ENCODE results near the gene CREB3. TPM values are rescaled to one million over a fixed set of nuclear protein-coding genes. Genes with fewer than 3 reads are reported as not detected.
A peak's percentile ranks its signal among the peaks of the same experiment; 100 is the strongest.

CREB3 gene
- total and polyA plus RNA-seq, 9 of the 15 experiments (the other 6 are each of a cell fraction or from before 2014, with no cell fraction given) = 5.7 to 18.3 (median 14.9) TPM

DNA sequence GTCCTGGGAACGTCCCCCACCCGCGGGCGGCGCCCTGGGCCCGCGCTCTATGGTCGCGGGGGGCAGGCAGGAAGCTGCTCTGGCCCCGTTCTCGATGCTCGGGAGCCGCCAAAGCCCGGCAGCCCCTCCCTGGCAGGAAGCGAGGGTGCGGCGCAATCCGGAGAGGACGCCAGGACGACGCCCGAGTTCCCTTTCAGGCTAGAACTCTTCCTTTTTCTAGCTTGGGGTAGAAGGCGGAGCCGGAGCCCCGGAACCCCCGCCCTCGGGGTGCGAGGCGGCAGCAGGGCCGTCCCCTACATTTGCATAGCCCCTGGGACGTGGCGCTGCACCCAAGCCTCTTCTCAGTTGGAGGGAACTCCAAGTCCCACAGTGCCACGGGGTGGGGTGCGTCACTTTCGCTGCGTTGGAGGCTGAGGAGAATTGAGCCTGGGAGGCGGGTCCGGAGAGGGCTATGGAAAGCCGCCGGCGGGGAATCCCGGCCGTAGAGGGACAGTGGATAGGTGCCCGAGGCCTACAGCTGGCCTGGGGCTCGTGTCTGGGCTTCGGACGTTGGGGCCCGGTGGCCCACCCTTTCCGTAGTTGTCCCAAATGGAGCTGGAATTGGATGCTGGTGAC lies at the start of gene CREB3, which contains the start of gene TLN1 (continued):
- peak in 1 of 2 experiments; percentile 24; a peak in 1 of 4 replicates for TF ChIP-seq NONO (IDR thresholded peaks at IDR 0.05; ENCODE audit: low read depth in 2 of 2, low read length in 1 of 2)
- peak; percentile 70 for TF ChIP-seq SOX6 (IDR thresholded peaks at IDR 0.05)
- TF ChIP-seq RBFOX2 (IDR thresholded peaks at IDR 0.05; ENCODE audit: low read depth, low read length) = peak; percentile 92
- TF ChIP-seq, protein P1, sequence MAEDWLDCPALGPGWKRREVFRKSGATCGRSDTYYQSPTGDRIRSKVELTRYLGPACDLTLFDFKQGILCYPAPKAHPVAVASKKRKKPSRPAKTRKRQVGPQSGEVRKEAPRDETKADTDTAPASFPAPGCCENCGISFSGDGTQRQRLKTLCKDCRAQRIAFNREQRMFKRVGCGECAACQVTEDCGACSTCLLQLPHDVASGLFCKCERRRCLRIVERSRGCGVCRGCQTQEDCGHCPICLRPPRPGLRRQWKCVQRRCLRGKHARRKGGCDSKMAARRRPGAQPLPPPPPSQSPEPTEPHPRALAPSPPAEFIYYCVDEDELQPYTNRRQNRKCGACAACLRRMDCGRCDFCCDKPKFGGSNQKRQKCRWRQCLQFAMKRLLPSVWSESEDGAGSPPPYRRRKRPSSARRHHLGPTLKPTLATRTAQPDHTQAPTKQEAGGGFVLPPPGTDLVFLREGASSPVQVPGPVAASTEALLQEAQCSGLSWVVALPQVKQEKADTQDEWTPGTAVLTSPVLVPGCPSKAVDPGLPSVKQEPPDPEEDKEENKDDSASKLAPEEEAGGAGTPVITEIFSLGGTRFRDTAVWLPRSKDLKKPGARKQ (CRISPR knock-in tag; IDR thresholded peaks at IDR 0.05) = no peak
- peak in 1 of 2 experiments; percentile 94; a peak in 1 of 4 replicates for TF ChIP-seq KDM4B (IDR thresholded peaks at IDR 0.05; ENCODE audit: borderline replicate concordance in 2 of 2, low read depth in 1 of 2)
- TF ChIP-seq EGR1 (conservative IDR thresholded peaks at IDR 0.05) = no peak
- no peak for TF ChIP-seq HNRNPL (IDR thresholded peaks at IDR 0.05; ENCODE audit: low read depth, low read length)
- peak; percentile 68; the same call in 1 of the 2 replicates for TF ChIP-seq SPI1 (IDR thresholded peaks at IDR 0.05; ENCODE audit: borderline replicate concordance, low read depth, low read length)
- TF ChIP-seq, protein P2, sequence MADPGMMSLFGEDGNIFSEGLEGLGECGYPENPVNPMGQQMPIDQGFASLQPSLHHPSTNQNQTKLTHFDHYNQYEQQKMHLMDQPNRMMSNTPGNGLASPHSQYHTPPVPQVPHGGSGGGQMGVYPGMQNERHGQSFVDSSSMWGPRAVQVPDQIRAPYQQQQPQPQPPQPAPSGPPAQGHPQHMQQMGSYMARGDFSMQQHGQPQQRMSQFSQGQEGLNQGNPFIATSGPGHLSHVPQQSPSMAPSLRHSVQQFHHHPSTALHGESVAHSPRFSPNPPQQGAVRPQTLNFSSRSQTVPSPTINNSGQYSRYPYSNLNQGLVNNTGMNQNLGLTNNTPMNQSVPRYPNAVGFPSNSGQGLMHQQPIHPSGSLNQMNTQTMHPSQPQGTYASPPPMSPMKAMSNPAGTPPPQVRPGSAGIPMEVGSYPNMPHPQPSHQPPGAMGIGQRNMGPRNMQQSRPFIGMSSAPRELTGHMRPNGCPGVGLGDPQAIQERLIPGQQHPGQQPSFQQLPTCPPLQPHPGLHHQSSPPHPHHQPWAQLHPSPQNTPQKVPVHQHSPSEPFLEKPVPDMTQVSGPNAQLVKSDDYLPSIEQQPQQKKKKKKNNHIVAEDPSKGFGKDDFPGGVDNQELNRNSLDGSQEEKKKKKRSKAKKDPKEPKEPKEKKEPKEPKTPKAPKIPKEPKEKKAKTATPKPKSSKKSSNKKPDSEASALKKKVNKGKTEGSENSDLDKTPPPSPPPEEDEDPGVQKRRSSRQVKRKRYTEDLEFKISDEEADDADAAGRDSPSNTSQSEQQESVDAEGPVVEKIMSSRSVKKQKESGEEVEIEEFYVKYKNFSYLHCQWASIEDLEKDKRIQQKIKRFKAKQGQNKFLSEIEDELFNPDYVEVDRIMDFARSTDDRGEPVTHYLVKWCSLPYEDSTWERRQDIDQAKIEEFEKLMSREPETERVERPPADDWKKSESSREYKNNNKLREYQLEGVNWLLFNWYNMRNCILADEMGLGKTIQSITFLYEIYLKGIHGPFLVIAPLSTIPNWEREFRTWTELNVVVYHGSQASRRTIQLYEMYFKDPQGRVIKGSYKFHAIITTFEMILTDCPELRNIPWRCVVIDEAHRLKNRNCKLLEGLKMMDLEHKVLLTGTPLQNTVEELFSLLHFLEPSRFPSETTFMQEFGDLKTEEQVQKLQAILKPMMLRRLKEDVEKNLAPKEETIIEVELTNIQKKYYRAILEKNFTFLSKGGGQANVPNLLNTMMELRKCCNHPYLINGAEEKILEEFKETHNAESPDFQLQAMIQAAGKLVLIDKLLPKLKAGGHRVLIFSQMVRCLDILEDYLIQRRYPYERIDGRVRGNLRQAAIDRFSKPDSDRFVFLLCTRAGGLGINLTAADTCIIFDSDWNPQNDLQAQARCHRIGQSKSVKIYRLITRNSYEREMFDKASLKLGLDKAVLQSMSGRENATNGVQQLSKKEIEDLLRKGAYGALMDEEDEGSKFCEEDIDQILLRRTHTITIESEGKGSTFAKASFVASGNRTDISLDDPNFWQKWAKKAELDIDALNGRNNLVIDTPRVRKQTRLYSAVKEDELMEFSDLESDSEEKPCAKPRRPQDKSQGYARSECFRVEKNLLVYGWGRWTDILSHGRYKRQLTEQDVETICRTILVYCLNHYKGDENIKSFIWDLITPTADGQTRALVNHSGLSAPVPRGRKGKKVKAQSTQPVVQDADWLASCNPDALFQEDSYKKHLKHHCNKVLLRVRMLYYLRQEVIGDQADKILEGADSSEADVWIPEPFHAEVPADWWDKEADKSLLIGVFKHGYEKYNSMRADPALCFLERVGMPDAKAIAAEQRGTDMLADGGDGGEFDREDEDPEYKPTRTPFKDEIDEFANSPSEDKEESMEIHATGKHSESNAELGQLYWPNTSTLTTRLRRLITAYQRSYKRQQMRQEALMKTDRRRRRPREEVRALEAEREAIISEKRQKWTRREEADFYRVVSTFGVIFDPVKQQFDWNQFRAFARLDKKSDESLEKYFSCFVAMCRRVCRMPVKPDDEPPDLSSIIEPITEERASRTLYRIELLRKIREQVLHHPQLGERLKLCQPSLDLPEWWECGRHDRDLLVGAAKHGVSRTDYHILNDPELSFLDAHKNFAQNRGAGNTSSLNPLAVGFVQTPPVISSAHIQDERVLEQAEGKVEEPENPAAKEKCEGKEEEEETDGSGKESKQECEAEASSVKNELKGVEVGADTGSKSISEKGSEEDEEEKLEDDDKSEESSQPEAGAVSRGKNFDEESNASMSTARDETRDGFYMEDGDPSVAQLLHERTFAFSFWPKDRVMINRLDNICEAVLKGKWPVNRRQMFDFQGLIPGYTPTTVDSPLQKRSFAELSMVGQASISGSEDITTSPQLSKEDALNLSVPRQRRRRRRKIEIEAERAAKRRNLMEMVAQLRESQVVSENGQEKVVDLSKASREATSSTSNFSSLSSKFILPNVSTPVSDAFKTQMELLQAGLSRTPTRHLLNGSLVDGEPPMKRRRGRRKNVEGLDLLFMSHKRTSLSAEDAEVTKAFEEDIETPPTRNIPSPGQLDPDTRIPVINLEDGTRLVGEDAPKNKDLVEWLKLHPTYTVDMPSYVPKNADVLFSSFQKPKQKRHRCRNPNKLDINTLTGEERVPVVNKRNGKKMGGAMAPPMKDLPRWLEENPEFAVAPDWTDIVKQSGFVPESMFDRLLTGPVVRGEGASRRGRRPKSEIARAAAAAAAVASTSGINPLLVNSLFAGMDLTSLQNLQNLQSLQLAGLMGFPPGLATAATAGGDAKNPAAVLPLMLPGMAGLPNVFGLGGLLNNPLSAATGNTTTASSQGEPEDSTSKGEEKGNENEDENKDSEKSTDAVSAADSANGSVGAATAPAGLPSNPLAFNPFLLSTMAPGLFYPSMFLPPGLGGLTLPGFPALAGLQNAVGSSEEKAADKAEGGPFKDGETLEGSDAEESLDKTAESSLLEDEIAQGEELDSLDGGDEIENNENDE (IDR thresholded peaks at IDR 0.05; ENCODE audit: low read depth, low read length) = no peak
